GM21381 (cell line): ENCODE data around the gene RNF149.
"Not testable (repeated sequence)": the region's sequence is repeated elsewhere in the genome, so short reads cannot be mapped to it uniquely, and the experiment has no call there.

Experiments
- ATAC-seq: cut with Tn5 transposase; IDR thresholded peaks from one replicate; pipeline ENCODE4 v1.9.1; 2021; ENCODE audit warnings: mild to moderate bottlenecking, moderate library complexity; ENCODE audit not compliant: unreplicated experiment

RNF149 gene

GRCh38 chr2:101235956-101236355, 72.5 kb downstream of the RNF149 start:
- not testable (repeated sequence) for ATAC-seq

DNA sequence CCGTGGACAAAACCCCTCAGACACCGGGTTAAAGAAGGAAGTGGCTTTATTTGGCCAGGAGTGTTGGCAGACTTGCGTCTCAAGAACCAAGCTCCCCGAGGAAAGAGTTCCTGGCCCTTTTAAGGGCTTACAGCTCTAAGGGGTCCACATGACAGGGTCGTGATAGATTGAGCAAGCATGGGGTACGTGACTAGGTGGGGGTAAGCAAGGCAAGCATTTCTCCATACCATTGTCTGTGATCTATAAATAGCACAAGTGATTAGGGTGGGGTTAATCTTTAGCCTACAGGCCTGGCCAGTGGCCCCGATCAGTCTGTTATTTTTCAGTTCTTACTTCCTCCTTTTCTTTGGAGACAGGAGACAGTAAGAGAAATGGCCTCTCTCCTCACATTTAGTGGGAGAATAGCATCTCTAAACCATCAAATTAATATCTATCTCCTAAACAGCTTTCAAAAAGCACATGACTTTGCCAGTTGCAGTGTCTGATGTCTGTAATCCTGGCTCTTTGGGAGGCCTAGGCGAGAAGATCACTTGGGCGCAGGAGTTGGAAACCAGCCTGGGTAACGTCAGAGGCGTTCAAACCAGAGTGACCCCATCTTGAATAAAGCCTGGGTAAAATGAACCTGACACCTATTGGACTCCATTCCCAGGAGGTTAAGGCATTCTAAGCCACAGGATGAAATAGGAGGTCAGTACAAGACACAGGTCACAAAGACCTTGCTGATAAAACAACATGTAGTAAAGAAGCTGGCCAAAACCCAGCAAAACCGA, 74.1 kb downstream of the RNF149 start:
- ATAC-seq: no peak

DNA sequence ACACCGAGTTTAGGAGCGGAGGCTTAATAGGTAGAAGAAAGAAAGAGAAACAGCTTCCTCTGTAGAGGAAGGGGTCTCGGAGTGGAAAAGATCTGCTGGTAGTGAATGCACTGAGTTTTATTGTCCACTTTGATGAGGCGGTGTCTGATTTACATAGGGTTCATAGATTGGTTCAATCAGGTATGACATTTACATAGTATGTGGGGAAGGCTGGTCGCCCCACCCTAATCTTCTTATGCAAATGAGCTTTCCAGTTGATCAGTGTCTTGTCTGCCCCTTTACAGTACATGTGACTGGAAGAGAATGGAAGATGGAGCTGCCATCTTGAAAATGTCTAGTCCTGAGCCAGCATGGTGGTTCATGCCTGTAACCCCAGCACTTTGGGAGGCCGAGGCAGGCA, 75.7 kb downstream of the RNF149 start:
- ATAC-seq: no peak

DNA sequence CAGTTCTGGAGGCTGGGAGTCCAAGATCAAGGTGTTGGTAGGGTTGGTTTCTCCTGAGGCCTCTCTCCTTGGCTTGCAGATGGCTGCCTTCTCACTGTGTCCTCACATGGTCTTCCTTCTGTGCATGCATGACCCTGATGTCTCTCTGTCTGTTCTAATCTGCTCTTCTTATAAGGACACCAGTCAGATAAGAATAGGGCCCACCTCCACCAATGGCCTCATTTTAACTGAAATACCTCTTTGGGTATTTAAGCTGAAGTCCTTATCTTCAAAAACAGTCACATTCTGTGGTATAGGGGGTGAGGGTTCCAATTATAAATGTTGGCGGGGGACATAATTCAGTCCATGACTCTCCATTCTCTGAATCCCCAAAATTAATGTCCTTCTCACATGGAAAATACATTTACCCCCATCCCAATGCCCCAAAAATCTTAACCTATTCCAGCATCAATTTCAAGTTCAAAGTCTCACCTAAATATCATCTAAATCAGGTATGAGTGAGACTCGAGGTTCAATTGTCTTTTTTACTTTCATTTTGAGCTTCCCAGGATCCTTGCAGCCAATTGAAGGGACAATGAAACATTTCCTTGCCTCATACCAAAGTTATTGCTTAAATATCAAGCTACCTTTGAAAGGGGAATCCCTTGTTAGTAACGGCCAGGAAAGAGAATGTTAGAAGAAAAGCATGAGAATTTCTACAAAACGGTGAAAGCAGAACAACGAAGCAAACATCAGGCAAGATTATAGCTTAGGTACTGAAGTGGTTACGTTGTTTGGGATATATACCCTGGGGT, 76.4 kb downstream of the RNF149 start:
- ATAC-seq: no peak

DNA sequence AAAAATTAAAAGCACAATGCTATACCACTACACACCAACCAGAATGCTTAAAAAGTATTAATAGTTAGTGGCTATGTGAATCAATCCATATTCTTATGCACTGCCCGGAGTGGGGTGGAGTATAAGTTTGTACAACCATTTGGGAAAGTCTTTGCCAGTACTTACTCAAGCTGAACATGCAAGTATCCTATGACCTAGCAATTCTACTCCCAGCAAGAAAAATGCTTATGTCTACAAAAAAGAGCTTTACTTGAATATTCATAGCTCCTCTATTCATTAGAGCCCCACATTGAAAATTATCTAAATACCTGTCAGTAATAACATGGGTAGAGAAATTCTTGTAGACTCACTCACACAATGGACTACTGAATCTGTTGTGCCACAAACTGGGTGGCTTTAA, 77.3 kb downstream of the RNF149 start:
- no peak for ATAC-seq

DNA sequence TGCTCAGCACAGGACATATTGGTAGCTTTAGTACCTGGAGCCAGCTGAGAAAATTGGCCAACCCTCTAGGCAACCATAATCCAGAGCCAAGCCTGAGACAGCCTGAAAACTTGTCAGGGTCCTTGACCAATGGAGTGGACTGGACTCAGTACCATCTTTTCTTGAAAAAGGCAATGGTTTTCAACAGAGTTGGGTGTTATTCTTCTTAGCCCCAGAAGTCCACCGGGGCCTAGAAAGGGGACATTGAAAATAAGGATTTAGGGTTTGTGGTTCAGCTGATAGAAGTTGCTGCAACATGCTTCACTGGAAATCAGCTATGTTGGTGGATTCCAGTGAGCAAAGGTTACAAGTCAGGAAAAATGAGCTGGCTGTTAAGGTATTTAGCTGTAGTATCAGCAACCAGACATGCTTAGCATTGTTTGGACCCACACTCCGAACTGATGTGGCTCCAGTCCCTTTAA, 77.9 kb downstream of the RNF149 start:
- ATAC-seq: no peak
